Measurements from ENCODE around the gene NDUFS1. TPM values are rescaled to one million over a fixed set of nuclear protein-coding genes. Genes with fewer than 3 reads are reported as not detected.
"Not testable (repeated sequence)": the region's sequence is repeated elsewhere in the genome, so short reads cannot be mapped to it uniquely, and the experiment has no call there.

The NDUFS1 gene
- total RNA-seq, 1 donor from 2014 or later = 73.7 TPM

GRCh38 chr2:206164261-206164862, 5.1 kb upstream of the NDUFS1 start:
- intact Hi-C loops (cut with DNase I) = no loop called here
- DNase-seq (ENCODE audit: low spot score) (no peak), ATAC-seq (no peak)

GRCh38 chr2:206163251-206163880, 4.1 kb upstream of the NDUFS1 start:
- no peak for ATAC-seq
- DNase-seq (ENCODE audit: low spot score) = no peak
- intact Hi-C loops (cut with DNase I) = no loop called here

- ATAC-seq; DNase-seq (ENCODE audit: low spot score); intact Hi-C loops (cut with DNase I): not testable (repeated sequence)
Measured at GRCh38 chr2:206162401-206162800, 3.2 kb upstream of the NDUFS1 start.

GRCh38 chr2:206160807-206161179, 1.5 kb upstream of the NDUFS1 start:
- ATAC-seq (no peak), DNase-seq (ENCODE audit: low spot score) (no peak)
- intact Hi-C loops (cut with DNase I) = no loop called here

GRCh38 chr2:206160125-206160806, 1.0 kb upstream of the NDUFS1 start:
- DNase-seq (ENCODE audit: low spot score) (no peak), ATAC-seq (no peak)
- intact Hi-C loops (cut with DNase I) = no loop called here

- DNase-seq (ENCODE audit: low spot score) (no peak), ATAC-seq (peak; percentile 2)
- intact Hi-C loops (cut with DNase I) = no loop called here
Measured at GRCh38 chr2:206158563-206159345, 490 bp downstream of the NDUFS1 start.

- ATAC-seq; intact Hi-C loops (cut with DNase I); DNase-seq (ENCODE audit: low spot score): not testable (repeated sequence)
Measured at GRCh38 chr2:206157014-206157413, 2.2 kb downstream of the NDUFS1 start.

- DNase-seq (ENCODE audit: low spot score) (no peak), ATAC-seq (no peak)
- intact Hi-C loops (cut with DNase I) = no loop called here
Measured at GRCh38 chr2:206154197-206154596, 5.0 kb downstream of the NDUFS1 start.

GRCh38 chr2:206150631-206151030, 8.6 kb downstream of the NDUFS1 start:
- intact Hi-C loops (cut with DNase I) = no loop called here
- DNase-seq (ENCODE audit: low spot score) = no peak
- no peak for ATAC-seq

GRCh38 chr2:206150168-206150567, 9.1 kb downstream of the NDUFS1 start:
- ATAC-seq = no peak

GRCh38 chr2:206149330-206149729, 9.9 kb downstream of the NDUFS1 start:
- ATAC-seq (no peak), DNase-seq (ENCODE audit: low spot score) (no peak)
- intact Hi-C loops (cut with DNase I) = no loop called here

More at GRCh38 chr2:206150168-206150567, 9.1 kb downstream of the NDUFS1 start:
- intact Hi-C loops (cut with DNase I) = no loop called here
- no peak for DNase-seq (ENCODE audit: low spot score)

GRCh38 chr2:206145665-206146064, 13.6 kb downstream of the NDUFS1 start:
- intact Hi-C loops (cut with DNase I) = no loop called here
- DNase-seq (ENCODE audit: low spot score) (no peak), ATAC-seq (no peak)

GRCh38 chr2:206144383-206144782, 14.9 kb downstream of the NDUFS1 start:
- ATAC-seq (no peak), DNase-seq (ENCODE audit: low spot score) (no peak)
- intact Hi-C loops (cut with DNase I) = no loop called here

- no peak for ATAC-seq
- no peak for DNase-seq (ENCODE audit: low spot score)
- intact Hi-C loops (cut with DNase I) = no loop called here
Measured at GRCh38 chr2:206143451-206143850, 15.8 kb downstream of the NDUFS1 start.

GRCh38 chr2:206127656-206128055, 31.6 kb downstream of the NDUFS1 start:
- DNase-seq (ENCODE audit: low spot score) (no peak), ATAC-seq (no peak)
- intact Hi-C loops (cut with DNase I) = no loop called here

GRCh38 chr2:206125901-206126300, 33.3 kb downstream of the NDUFS1 start:
- ATAC-seq (no peak), DNase-seq (ENCODE audit: low spot score) (no peak)
- intact Hi-C loops (cut with DNase I) = no loop called here

- intact Hi-C loops (cut with DNase I); ATAC-seq; DNase-seq (ENCODE audit: low spot score): not testable (repeated sequence)
Measured at GRCh38 chr2:206122569-206122968, 36.7 kb downstream of the NDUFS1 start.

- ATAC-seq = no peak
Measured at GRCh38 chr2:206116278-206116677, 43.0 kb downstream of the NDUFS1 start.

GRCh38 chr2:206115026-206115578, 44.1 kb downstream of the NDUFS1 start:
- DNase-seq (ENCODE audit: low spot score) (no peak), ATAC-seq (no peak)
- intact Hi-C loops (cut with DNase I) = no loop called here

More at GRCh38 chr2:206116278-206116677, 43.0 kb downstream of the NDUFS1 start:
- no peak for DNase-seq (ENCODE audit: low spot score)
- intact Hi-C loops (cut with DNase I) = no loop called here

Data from sciatic nerve (tissue), 2 donors.